HG03196 (cell line): Measurements from ENCODE around the gene DOCK2.

ENCODE experiments used
- ATAC-seq: cut with Tn5 transposase; IDR thresholded peaks from one replicate; pipeline ENCODE4 v1.9.1; 2021; ENCODE audit not compliant: unreplicated experiment

The DOCK2 gene

DNA sequence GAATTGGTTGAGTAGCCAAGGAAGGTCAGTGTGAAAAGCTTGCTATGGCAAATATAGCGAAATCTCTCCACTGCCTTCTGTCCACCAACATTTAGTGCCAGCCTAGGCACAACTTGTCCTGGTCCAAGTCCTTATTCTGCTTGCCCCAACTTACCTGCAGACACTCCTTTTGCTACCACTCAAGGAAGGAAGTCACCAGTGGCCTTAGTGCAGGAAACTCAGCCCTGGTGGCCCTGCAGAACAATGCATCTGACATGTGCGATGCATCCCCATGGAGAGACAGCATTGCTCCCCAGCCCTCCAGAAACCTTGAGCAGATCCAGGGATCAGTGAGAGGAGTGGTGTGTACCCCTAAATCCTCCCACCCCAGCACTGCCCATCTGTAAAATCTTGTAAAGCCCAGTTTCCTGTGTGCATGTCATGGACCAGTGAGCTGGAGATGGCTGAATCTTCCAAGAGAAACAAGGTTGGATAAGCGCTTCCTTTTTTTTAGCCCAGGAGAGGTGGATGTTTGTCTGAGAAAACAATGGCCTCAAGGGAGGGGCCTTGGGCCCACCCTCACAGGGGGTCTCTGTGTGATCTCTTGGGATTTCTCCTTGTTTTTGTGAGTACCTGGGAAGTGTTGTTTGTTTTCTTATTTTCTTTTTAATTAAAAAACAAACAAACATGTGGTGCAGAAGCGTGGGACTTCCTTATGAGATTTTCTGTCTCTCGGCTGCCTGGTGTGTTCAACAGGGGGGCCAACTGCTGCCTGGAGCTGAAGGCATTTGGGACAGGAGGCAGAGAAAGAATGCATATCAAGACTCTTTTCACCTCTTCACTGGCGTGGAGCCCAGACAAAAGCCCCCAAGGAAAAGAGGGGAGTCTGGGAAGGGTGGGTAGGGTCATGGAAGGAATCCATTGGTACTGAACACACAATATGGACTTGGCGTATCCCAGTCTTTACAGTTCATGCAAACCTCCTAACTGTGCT lies 472.3 kb downstream of the DOCK2 start:
- ATAC-seq = no peak

DNA sequence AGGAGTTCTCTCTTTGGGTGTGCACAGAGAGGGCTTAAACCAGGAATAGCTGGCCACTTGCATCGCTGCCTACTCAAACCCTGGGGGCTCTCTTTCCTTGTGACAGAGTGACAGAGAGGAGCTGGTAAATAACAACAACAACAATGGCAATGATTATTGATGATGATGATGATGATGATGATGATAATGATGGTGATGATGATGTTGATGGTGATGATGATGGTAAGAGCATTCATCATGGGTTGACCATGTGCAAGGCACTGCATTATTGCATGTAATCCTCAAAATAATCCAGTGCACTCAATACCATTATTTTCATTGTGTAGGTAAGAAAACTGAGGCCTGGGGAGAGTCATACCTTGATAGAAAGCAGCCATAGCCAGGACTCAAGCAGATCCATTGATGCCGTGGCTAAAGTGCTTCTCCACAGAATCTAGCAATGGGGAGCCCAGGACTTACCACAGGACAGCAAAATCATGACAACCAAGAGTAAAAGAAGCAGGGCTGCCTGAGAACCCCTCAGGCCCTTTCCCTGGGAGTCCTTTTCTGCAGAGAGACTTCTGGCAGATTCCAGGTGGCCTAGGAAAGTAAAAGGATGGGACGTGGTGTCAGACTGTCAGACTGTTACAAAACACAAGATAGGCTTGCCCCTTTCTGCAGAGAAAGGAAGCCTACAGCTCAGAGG lies 473.5 kb downstream of the DOCK2 start:
- ATAC-seq = no peak

DNA sequence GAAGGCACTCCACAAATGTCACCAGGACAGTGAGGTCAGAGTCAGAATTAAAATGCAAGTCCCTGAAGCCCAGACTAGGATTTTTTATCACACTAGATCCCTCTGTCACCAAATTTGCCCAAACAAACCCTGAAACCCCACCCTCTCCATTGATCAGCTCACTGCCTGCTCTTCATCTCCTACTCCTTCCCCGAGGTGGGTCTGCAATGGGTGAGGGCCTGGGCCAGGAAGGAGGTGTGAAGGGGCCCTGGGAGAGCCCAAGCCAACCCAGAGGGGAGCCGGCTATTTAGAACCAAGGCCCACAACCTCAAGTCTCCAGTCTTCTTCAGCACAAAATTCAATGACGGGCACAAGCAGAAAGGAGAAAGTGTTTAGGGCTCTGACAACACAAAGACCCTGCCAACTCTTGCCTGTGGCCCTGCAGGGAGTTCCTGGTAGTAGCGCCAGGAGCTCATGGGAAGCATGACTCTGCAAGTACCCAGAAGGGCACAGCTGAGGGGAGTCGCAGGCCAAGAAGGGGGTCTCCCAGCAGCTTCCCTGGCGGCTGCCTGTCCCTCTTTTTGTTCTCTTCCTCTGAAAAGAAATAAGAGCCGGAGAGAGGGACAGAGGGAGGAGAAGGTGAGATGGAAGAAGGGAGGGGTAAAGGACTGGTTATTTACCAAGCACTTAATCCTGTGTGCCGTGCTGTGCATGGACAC lies 474.2 kb downstream of the DOCK2 start:
- no peak for ATAC-seq

DNA sequence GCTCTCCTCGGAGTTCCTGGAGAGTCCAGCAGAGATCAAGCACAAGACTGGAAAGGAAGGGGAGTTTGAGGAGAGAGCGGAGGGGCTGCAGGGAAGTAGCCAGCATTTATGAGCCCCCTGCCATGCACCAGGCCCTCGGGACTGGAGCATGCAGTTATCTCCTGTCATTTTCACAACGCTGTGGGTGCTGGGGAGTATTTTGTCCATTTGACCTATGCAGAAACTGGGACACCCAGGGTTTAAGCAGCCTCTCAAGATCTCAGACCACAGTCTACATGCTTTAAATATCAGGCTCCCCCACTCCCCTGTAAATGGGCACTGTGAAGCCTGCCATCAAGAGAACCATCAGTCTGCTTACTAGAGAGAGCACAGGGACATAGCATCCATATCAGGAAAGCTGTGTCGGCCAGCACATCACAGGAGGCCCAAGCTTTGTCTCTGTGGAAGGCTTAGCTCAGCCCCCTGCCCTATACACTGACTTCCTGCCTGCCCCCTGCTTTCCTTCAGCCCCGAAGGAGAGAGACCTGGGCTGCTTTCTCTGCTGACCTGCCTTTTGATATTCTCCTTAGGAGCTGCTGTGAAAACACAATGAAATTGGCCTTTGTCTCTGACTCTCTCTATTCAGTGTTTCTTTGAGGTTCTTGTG lies 475.9 kb downstream of the DOCK2 start:
- ATAC-seq = no peak

DNA sequence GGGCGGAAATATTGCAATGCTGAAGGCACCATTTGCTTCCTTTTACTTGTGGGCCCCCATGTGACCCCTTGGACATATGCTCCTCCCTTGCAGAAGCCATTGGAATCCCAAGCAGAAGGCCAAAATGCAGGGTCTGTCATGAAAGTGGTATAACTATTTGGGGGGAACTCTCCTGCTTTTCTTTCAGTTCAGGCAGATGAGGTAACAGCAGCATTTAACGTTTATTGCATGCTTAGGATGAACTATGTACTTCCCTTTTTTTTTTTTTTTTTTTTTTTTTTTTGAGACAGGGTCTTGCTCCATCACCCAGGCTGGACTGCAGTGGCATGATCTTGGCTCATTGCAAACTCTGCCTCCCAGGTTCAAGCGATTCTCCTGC lies 476.4 kb downstream of the DOCK2 start:
- ATAC-seq = no peak

DNA sequence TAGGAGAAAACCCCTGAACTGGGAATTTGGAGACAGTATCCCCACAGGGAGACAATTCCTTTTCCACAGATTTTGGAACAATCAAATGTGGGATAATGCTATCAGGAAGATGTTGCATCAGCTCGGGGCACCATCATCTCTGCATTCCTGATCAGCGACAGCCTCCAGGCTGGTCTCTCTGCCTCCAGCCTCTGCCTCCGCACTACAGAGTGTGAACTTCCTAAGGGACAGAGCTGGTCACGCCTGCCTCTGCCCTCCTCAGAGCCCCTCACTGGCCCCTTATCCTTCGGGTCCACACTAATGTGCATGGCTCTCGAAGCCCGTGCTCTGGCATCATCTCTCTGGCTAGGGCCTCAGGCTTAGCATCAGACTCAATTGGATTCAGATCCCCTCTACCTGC lies 477.2 kb downstream of the DOCK2 start:
- ATAC-seq = no peak

DNA sequence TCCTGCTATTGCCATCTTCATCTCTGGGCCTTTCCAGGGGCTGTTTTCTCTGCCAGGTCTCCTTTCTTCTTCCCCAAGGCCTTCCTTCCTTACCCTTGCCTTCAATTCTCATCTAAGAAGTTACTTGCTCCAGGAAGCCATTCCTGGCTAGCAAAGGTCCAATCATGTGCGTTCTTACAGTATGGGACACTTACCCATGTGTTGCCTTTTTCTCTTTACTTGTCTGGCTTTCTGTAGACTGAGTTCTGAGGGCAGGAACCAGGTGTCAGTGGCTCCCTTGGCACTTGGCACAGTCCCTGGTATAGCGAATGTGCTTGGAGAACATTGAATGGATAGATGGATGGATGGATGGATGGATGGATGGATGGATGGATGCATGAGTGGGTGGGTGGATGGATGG lies 478.9 kb downstream of the DOCK2 start:
- no peak for ATAC-seq

DNA sequence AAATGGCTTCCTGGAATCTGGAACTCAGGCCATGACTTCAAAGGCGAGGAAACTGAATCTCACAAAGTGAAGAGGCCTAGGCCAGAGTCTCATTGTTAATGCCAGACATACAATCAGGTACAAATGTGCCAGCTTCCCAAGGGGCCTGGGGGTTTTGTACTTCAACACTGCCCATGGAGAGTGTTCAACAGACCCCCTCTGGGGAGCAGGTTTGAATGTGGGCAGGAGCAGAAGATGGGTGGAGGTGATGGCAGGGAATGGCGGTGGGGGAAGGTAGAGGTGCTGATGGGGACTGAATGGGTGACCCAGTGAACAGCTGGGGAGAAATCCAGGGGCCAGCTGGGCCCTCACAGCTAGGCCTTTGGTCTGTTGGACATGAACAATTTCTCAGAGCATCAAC lies 480.7 kb downstream of the DOCK2 start:
- no peak for ATAC-seq

DNA sequence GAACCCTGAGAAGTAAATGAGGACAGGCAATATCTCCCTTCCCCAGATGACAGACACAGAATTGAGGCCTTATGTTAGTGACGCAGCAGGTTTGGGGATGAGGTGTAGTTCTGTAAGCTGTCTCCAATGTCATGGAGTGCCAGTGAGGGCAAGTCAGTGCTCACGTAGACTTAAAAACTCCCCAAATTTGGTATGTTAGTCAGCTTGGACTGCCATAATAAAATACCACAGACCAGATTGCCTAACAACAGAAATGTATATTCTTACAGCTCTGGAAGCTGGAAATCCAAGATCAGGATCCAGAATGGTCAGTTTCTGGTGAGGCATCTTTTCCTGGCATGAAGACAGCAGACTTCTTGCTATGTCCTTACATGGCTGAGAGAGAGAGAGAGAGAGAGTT lies 483.5 kb downstream of the DOCK2 start:
- ATAC-seq = no peak

DNA sequence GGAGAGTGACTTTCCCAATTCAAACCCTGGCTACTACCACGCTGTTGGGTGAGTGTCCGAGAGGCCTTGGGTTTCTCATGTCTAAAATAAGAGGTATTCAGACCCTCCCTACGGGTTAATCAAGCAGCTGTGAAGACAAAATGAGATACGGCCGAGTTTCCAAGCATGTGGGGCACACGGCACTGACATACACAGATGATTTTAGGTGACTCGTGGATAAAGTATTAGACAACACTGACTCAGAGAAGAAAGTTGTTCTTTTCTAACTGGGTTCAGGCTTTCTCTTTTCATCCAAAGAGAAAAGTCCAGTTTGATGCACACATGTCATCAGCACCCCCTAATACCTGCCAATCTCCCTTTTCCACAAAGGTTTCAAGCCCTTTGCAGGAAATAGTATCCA lies 484.2 kb downstream of the DOCK2 start:
- no peak for ATAC-seq

DNA sequence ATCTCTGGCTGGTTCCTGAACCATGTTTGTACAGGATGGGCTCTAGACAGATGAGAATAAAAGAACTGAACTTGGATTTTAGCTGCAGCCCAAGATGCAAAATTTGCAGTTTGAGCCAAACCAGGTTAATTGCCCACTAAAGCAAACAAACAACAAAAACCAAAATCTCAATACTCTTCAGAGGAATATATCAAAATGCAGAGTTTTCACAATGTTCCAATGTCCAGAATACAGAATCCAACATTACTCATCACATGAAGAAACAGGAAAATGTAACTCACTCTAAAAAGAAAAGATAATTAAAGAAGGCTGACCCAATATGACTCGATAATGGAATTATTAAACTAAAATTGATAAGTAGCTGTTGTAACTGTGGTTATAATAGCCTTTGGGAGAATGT lies 489.0 kb downstream of the DOCK2 start:
- no peak for ATAC-seq

DNA sequence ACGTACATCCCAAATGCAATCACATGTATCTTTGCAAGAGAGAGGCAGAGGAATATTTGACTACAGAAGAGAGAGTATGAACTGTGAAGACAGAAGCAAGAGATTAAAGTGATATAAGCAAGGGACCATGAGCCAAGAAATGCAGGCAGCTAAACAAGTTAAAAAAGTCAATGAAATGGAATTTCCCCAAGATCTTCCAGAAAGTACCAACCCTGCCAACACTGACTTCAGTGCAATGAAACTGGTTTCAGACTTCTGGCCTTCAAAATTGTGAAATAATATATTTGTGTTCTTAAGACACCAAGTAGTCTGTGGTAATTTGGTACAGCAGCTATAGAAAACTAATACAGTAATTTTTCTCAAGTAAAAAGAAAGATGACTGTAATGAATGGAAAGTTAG lies 489.6 kb downstream of the DOCK2 start:
- no peak for ATAC-seq

DNA sequence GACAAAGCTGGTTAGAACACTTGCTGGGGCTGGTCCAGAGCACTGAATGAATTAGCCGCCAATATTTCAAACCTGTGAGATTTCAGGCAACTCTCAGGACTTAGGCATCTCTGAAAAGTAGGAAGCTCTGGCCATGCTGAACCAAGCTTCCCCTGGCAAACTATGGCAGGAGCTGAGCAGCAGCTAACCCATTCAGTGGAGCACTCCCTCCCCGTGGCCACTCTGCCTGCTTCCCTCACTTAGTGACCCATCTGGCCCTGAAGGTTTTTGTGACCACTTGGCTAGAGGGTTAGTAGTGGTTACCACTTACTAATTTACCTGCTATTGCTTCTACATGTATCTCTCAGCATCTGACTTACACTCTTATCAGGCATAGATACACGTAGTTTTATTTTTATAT lies 494.2 kb downstream of the DOCK2 start:
- ATAC-seq = no peak

DNA sequence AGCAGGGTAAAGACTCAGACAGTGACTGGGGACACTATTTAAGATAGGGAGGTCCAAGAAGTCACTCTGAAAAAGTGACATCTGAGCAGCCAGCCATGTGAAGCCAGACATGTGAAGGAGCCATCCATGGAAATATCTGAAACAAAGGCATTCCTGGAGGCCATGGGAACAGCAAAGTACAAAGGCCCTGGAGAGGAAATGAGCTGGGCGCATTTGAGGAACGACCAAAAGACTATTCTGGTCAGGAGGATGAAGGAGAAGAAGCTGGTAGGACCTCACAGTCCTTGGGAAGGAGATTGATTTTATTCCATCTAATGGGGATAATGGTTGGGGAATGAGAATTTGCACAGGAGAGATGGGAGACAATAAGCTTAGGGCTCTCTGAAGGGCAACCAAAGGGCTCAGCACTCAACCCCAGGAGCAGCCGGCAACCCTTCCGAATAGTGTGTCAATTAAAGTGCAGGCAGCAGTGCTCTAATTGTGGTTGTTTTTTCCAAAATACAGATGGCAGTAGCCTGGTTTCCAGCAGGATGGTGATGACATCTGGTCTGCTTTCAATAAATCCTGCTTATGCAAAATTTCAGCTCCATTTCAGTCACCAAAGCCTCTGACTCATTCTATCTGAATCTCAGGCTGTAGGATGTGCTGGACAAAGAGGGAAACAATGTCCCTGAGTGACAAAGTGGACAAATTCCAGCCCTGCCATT lies 495.3 kb downstream of the DOCK2 start:
- ATAC-seq = no peak
